ENCODE measurements around the gene ALDH2.
"Not testable (repeated sequence)": the region's sequence is repeated elsewhere in the genome, so short reads cannot be mapped to it uniquely, and the experiment has no call there.

ALDH2 gene

DNA sequence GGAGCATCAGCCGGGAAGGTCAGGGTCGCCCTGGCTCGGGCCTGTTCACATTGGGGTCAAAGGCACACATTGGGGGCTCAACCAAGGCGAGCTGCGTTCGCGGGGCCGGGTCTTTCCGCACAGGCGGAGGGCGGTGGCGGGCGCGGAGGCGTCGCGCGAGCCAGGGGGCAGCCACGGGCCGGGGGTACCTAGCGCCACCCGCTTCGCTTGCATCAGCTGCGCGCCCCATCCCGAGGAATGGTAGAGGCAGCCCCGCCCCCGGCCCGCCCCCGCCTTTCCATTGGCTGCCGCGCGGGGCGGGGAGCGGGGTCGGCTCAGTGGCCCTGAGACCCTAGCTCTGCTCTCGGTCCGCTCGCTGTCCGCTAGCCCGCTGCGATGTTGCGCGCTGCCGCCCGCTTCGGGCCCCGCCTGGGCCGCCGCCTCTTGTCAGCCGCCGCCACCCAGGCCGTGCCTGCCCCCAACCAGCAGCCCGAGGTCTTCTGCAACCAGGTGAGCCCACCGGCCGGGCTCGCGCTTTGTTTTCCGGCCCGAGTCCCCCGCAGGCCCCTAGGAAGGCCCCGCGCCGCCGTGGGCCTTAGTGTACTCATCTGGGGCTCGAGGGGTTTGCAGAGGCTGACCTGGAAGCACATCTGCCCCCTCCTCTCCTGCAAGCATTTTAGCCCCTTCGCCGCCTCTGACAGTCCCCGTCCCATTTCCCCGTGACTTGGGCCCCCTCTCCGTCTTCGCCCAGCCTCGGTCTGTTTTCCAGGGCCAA lies at the start of gene ALDH2:
ALDH2 (plus strand) TSS at position 326 of the 754 bp plus-strand sequence; CDS start at position 376, 50 bp downstream.
- FAIRE-seq, result no peak

DNA sequence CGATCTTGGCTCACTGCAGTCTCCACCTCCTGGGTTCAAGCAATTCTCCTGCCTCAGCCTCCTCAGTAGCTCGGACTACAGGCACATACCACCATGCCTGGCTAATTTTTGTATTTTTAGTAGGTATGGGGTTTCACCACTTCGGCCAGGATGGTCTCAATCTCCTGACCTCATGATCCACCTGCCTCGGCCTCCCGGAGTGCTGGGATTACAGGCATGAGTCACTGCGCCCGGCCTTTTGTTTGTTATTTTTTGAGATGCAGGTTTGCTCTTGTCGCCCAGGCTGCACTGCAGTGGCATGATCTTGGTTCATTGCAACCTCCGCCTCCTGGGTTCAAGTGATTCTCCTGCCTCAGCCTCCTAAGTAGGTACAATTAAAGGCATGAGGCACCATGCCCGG lies 47.4 kb upstream of the ALDH2 start:
- not testable (repeated sequence) for FAIRE-seq

DNA sequence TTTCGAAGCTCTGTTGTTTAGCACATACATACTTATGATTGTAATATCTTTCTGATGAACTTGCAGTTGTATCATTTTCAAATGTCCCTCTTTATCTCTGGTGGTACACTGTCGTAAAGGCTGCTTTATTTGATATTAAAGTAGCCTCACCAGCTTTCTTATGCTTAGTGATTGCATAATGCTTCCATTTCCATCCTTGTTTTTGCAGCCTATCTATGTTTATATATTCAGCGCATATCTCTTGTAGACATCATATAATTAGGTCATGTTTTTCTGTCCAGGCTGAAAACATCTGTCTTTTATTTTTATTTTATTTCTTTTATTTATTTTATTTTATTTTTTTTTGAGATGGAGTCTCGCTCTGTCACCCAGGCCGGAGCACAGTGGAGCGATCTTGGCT lies 46.3 kb upstream of the ALDH2 start:
- no peak for FAIRE-seq

DNA sequence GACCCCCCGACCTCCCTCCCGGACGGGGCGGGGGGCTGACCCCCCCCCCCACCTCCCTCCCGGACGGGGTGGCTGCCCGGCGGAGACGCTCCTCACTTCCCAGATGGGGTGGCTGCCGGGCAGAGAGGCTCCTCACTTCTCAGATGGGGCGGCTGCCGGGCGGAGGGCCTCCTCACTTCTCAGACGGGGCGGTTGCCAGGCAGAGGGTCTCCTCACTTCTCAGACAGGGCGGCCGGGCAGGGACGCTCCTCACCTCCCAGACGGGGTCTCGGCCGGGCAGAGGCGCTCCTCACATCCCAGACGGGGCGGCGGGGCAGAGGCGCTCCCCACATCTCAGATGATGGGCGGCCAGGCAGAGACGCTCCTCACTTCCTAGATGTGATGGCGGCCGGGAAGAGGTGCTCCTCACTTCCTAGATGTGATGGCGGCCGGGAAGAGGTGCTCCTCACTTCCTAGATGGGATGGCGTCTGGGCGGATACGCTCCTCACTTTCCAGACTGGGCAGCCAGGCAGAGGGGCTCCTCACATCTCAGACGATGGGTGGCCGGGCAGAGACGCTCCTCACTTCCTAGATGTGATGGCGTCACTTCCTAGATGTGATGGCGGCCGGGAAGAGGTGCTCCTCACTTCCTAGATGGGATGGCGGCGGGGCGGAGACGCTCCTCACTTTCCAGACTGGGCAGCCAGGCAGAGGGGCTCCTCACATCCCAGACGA lies 42.9 kb upstream of the ALDH2 start:
- not testable (repeated sequence) for FAIRE-seq

DNA sequence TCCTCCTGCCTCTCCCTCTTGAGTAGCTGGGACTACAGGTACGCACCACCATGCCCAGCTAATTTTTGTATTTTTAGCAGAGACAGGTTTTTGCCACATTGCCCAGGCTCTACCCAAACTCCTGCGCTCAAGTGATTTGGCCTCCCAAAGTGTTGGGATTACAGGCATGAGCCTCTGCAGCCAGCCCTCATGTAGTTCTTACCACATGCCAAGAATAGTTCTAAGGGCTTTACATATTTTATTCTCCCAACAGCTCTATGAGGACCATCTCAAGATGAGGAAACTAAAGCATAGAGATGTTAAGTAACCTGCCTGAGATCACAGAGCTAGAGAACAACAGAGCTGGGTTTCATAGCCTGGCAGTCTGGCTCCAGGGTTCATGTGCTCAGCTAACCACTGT lies 37.9 kb upstream of the ALDH2 start:
- FAIRE-seq, result no peak

DNA sequence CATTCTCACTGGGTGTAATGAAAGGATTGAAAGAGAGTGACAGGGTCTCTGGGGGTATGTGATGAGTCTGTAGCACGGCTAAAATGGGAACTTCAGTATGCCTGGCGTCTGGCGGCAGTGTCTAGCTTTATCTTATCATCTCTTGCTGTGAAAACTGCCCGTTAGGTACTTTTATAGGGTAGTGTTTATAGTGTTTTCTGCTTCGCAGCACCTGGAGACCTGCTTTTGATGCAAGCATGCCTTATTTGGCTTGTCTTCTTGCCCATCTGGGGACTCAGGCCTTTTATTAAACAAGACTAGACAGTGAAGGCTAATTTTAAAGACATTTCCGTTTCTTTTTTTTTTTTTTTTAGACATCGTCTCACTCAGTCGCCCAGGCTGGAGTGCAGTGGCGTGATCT lies 36.3 kb upstream of the ALDH2 start:
- FAIRE-seq, result no peak

DNA sequence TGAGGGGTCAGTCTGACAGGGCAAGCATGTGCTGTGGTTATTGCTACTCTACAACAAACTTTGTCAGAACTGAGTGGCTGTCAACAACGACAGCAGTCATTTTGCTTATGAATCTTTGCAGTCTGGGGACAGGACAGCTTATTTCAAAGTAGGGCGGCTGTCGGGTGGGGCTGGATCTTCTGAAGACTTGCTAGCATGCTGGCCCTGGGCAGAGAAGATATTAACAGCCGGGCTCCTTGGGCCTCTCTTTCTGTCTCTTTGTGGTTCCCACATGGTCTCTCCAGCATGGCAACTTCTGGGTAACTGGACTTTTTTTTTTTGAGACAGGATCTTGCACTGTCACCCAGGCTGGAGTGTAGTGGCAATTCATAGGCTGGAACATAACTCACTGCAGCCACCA lies 33.9 kb upstream of the ALDH2 start:
- FAIRE-seq, result no peak

DNA sequence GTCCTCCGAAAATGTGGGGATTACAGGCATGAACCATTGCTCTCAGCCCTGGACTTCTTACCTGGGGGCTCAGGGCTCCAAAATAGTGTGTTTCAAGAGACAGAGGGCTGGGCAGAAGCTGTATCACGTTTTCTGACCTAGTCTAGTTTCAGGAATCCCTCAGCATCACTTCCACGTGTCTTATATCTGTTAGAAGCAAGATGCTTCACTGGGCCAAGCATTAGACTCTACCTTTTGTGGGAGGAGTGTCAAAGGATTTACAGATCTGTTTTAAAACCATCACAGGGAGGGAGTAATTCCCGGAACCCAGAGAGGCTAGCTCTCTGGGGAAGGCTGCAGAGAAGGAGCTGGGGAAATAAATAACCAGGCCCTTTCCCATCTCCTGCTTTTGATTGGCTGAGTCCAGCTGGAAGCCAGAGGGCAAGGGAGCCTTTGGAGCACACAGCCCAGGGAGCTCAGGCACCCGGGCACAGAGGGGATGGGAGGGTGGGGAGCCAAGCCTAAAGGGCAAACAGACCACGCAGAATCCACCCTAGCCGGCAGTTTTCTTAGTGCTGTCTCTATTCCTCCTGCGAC lies 33.3 kb upstream of the ALDH2 start:
- no peak for FAIRE-seq

DNA sequence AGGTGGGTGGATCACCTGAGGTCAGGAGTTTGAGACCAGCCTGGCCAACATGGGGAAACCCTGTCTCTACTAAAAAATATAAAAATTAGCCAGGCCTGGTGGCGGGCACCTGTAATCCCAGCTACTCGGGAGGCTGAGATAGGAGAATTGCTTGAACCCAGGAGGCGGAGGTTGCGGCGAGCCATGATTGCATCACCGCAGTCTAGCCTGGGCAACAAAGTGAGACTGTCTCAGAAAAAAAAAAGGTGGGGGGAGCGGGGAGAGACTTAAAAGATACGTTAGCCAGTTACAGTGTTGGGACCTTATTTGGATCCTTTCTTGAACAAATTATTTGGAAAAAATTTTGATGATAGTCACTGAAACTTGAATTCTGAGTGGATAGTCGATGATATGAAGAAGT lies 27.2 kb upstream of the ALDH2 start:
- not testable (repeated sequence) for FAIRE-seq

DNA sequence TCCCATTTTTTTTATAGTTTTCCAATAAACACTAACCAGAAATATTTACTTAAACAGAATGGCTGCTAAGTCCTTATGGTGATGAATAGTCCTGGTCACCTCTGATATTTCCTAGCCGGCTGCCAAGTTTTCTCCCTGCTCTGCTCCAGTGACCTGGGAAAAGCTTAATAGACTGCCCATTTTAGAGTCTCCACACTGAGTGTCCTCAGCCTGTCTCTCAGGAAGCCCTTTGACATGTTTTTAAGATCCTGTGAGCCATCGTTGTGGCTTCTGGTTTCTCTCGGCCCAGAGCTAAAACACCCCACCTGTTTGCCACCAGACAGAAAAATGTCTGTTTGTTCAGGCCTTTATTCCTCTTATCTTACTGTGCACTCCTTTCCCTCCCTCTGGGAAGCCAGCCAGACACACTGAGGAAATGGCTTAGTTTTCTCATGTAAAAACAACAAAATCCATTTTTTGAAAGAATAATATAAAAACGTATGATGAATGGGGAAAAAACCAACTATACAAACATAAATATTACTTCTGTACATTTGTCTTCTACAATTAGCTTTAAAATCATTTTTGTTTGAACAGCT lies 25.4 kb upstream of the ALDH2 start:
- no peak for FAIRE-seq

DNA sequence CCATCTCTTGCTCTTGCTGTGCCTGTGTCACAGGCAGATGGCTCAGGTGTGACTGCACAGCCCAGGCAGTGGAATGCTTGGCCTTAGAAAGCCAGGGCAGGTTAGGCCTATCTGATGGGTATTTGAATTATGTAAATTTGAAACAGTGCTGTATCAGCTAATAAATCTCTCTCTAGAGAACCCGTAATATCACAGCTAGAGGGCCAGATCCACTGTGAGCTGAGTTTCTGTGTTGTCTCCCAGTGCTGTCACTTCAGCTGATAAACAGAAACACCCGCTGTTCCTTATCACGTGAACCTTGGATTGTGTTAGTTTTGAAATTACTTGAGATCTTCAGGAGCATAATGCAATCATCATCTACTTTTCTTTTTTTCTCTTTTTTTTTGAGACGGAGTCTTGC lies 21.5 kb upstream of the ALDH2 start:
- no peak for FAIRE-seq

DNA sequence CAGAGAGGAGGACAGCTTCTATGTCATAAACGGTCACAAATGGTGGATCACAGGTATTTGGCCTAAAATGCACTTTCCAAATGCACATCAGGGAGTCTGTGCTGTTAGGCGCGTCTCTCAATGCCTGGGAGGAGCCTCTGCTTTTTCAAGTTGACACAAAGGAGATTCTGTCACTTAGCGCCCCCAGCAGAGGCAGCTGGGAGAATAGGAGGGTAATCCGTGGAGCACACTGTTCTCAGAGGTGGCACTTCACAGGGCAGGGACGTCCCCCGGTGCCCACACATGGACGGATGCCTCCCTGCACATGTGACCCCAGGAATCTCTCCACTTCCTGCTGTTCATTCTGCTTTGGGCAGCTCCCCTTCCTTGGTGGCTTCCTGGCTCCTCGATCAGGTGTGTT lies 19.4 kb upstream of the ALDH2 start:
- FAIRE-seq, result no peak

DNA sequence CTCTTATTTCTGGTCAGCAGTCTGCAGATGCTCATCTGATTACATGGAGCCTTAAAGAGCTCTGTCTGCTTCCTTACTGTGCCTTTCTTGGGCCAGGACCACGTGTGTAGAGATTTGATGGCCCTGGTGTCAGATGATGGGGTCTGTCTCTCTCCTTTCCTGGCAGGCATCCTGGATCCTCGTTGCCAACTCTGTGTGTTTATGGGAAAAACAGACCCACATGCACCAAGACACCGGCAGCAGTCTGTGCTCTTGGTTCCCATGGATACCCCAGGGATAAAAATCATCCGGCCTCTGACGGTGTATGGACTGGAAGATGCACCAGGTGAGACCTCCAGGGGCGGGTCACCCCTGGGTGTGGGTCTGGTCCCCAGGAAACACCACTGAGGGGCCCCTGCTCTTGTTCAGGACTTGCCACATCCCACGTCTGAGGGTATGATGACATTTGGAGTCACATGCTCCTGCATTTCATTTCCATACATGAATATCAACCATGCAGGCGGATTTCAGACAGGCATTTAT lies 18.5 kb upstream of the ALDH2 start:
- no peak for FAIRE-seq

DNA sequence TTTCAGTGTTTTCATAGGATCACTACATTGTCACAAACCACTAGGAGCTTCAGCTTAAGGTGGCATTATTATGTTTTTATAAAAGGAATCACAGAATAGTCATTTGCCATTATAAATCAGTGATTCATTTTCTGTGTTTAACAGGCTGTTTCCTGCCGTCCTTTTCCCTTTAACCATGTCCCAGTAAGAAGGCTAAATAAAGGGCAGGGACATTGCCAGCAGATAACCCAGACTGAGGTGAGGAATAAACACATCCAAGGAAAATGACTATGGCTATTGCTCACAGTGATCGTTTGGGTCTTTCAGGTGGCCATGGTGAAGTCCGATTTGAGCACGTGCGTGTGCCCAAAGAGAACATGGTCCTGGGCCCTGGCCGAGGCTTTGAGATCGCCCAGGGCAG lies 17.9 kb upstream of the ALDH2 start:
- no peak for FAIRE-seq

DNA sequence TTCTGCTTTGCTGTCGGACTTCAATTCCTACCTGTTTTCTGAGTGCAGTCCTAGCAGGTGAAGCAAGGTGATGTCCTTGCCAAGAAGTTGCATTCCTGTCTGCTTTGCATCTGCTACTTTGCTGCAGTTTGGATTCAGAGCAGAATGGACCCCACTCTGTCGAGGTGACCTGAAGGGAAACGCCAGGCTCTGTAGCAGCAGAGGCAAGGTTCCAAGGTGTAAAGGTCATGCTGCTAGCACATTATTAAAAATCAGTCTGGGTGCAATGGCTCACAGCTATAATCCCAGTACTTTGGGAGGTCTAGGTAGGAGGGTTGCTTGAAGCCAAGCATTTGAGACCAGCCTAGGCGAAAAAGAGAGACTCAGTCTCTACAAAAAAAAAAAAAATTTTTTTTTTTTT lies 17.3 kb upstream of the ALDH2 start:
- no peak for FAIRE-seq

DNA sequence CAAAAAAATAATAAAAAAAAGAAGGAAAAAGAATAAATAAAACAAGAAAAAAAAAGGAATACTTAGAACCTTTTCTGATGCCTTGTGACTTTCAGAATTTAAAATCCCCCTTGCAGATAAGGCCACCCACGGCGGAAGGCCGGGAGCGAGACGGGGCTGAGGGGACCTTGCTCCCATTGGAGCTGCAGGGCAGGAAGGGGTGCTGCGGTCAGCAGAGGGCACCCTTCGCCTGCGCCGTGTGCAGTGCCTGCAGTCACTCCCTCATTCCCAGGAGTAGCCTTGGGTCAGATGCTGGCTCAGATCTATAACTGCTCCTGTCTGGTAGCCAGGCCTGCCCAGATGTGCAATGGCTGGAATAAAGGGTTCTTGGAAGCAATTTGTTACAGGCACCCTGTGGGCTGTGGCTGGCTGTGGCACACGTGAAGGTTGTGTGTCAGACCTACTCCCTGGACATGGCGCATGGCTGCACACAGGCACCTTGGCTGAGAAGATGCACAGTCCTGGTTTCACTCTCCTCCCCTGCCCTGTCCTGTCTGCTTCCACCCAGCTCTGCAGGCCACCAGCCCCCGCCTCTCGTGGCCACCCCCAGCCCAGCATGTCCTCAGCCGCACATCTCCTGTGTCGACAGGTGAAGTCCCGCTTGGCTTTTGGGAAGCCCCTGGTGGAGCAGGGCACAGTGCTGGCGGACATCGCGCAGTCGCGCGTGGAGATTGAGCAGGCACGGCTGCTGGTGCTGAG lies 13.4 kb upstream of the ALDH2 start:
- no peak for FAIRE-seq

DNA sequence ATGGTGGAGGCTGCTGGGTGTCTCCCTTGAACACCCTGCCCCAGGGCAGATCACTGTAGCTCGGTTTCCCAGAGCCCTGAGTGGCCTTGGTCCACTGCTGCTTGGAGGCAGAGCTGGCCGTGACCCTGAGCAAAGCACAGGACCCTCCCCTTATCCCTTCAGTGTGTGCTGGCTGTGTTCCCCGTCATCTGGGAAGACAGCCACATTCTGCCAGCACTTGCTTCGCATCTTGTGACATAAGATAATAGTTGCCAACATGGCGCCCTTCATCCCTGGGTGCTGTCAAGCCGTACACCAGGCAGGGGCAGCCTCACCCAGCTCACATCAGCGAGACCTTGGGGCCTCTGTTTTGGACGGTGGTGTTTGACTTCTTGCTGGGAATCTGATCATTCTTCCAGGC lies 12.1 kb upstream of the ALDH2 start:
- no peak for FAIRE-seq

DNA sequence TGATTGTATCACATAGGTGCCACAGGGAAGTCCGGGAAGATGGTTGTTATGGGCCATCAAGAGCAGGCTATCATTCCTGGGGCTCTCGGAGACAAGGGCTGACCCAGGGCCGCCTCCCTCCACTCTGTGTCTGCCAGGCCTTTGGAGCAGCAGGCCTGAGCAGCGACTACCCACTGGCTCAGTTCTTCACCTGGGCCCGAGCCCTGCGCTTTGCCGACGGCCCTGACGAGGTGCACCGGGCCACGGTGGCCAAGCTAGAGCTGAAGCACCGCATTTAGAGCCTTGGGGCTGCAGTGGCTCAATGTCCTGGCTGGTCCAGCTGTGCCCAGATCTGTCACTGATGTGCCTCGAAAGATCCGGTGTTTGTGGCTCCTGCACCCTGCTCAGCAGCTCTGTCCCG lies 10.5 kb upstream of the ALDH2 start:
- no peak for FAIRE-seq

DNA sequence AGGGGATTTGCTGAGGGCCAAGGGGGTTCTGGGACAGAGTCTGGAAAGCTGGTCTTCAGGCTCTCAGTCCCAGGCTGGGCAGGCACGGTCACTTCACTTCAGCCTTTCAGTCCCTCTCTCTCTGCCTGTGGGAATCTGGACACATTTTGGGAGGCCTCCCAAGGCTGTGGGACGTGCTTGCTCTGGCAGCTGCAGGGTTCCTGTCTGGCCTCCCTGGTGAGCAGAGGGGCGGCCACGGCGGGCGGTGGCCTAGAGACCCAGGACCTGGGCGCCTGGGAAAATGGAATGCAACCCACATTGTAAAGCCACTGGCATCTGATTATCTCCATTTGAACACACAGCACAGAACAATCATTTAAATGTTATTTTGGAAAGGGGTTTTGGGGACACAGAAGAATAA lies 10.1 kb upstream of the ALDH2 start:
- FAIRE-seq, result no peak

DNA sequence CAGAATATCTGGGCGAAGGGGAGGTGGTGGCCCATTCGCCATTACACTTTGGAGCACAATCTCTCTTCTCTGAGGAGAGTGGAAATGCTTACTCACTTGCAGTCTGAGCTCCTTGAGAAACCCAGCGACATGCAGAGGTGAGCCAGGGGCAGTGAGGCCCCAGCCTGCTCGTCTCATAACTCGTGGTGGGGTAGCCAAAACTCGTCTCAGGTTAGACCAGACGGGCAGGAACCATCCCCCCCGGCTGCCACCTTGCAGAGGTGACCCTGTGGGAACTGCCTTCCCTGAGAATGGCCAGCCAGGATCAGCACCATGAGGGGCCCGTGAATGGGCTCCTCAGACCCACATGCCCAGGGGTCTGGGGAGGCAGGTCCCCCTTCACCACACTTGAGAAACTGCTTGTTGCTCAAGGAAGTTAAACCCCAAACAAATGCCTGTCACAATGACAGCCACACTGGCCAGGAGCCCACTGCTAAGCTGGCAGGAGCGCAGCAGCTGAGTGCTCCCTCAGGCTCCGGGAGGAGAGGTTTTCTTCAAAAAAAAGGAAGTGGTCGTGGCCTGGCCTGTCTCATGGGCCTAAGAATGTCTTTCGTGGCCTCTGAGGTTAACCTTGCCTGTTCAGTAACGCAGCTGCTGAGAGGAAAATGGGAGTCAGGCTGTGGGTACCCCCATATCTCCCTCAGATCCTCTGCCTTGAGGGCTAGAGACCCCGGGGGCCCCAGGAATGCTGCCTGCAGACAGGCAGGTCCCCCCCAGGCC lies 9.2 kb upstream of the ALDH2 start:
- no peak for FAIRE-seq

DNA sequence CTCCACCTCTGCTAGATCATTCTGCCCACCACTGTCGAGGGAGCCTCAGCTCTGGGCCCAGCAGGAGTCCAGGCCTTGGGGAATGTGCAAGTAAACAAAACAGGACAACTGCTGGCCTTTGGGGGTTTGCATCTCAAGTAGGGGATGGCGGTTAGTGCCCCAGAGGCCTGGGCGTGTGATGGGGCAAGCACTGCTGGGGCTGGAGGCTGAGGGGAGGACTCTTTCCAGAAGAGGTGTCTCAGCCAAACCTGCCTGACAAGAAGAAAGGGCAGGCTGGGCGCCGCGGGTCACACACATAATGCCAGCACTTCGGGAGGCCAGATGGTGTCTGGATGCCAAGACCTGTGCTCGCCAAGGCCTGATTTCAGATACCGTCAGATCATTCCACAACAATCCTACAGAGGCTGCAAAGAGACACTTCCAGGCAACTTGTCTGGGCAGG lies 8.6 kb upstream of the ALDH2 start:
- no peak for FAIRE-seq

DNA sequence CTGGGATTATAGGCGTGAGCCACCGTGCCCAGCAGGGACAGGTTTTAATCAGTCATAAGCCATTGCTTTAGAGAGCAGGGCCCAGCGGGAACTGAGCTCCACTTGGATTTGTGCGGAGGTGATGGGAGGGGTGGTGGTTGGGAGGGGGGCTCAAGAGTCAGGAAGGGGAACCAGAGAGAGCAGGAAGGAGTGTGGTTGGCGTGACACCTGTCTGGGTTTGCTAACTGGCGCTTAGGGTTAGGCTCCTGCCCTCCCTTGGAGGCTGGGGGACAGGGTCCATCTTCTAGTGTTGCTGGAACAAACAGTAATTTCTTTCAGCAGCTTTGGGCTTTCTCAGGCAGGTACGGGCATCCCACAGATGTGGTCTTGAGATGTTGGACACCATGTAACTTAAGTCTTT lies 7.5 kb upstream of the ALDH2 start:
- no peak for FAIRE-seq

Data from TTC549 (cell line).